ENCODE data around the gene TIGD3. TPM values are rescaled to one million over a fixed set of nuclear protein-coding genes. Genes with fewer than 3 reads are reported as not detected.

The TIGD3 gene
- total and polyA plus RNA-seq, 9 donors: 0.11 to 0.72 (median 0.33) TPM; not detected in 2

- Histone ChIP-seq H3K4me3 (no peak overlapping the region), H3K27ac (no peak overlapping the region), H3K36me3 (no peaks in the 10 kb centered on the region), H3K27me3 (no peaks in the 10 kb centered on the region), H3K4me1 (ENCODE audit: insufficient read depth) (peaks cover 8% of the 10 kb centered on the region), H3K9me3 (no peaks in the 10 kb centered on the region)
- intact Hi-C loops (cut with DNase I): no loop called here
- DNase-seq: no peak
- 82 to 87% (median 83%) methylated on average over 7 of the region's 7 CpGs for WGBS, 3 donors
- no peak for TF ChIP-seq EP300 (IDR thresholded peaks at IDR 0.05)
- TF ChIP-seq, protein P1, sequence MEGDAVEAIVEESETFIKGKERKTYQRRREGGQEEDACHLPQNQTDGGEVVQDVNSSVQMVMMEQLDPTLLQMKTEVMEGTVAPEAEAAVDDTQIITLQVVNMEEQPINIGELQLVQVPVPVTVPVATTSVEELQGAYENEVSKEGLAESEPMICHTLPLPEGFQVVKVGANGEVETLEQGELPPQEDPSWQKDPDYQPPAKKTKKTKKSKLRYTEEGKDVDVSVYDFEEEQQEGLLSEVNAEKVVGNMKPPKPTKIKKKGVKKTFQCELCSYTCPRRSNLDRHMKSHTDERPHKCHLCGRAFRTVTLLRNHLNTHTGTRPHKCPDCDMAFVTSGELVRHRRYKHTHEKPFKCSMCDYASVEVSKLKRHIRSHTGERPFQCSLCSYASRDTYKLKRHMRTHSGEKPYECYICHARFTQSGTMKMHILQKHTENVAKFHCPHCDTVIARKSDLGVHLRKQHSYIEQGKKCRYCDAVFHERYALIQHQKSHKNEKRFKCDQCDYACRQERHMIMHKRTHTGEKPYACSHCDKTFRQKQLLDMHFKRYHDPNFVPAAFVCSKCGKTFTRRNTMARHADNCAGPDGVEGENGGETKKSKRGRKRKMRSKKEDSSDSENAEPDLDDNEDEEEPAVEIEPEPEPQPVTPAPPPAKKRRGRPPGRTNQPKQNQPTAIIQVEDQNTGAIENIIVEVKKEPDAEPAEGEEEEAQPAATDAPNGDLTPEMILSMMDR (IDR thresholded peaks at IDR 0.05): no peak
- no peak for TF ChIP-seq POLR2A (IDR thresholded peaks at IDR 0.05)
These were observed 15.9 kb upstream of the TIGD3 start for GRCh38 chr11:65338676-65339075.

DNA sequence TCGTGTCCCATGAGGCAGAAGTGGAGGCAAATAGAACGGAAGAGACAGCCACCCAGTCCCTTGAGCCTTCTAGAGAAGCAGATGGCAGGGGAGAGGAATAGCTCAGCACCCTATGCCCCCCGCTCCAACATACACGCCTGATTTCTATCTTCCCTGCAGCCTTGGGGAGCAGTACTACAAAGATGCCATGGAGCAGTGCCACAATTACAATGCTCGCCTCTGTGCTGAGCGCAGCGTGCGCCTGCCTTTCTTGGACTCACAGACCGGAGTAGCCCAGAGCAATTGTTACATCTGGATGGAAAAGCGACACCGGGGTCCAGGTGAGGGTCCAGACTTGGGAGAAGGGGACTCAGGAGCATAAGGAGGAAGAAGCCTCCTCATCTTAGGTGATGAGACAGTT is 14.3 kb upstream of the TIGD3 start:
- Histone ChIP-seq H3K4me3 (no peak overlapping the region), H3K36me3 (no peaks in the 10 kb centered on the region), H3K27ac (no peak overlapping the region), H3K4me1 (ENCODE audit: insufficient read depth) (peaks cover 4% of the 10 kb centered on the region), H3K9me3 (no peaks in the 10 kb centered on the region), H3K27me3 (no peaks in the 10 kb centered on the region)
- intact Hi-C loops (cut with DNase I): no loop called here
- DNase-seq: no peak
- 88 to 91% (median 91%) methylated on average over 11 of the region's 11 CpGs for WGBS, 3 donors
- no peak for TF ChIP-seq POLR2A (IDR thresholded peaks at IDR 0.05)
- no peak for TF ChIP-seq EP300 (IDR thresholded peaks at IDR 0.05)
- TF ChIP-seq, protein P1 (IDR thresholded peaks at IDR 0.05): no peak

DNA sequence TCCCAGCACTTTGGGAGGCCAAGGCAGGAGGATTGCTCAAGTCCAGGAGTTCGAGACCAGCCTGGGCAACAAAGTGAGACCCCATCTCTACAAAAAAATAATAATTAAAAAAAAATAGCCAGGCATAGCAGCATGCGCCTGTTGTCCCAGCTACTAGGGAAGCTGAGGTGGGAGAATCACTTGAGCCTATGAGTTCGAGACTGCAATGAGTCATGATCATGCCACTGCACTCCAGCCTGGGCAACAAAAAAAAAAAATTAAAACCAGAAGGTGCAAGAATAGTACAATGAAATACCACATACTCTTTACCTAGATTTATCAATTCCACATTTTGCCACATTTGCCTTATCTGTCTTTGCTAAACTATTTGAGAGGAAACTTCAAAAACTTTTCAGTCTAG is 12.7 kb upstream of the TIGD3 start:
- 90 to 93% (median 91%) methylated on average over 3 of the region's 3 CpGs for WGBS, 3 donors
- Histone ChIP-seq H3K9me3 (no peaks in the 10 kb centered on the region), H3K4me1 (ENCODE audit: insufficient read depth) (peaks cover 2% of the 10 kb centered on the region), H3K36me3 (no peaks in the 10 kb centered on the region), H3K4me3 (no peak overlapping the region), H3K27ac (no peak overlapping the region), H3K27me3 (no peaks in the 10 kb centered on the region)
- TF ChIP-seq, protein P1 (IDR thresholded peaks at IDR 0.05): no peak
- TF ChIP-seq EP300 (IDR thresholded peaks at IDR 0.05) (no peak), POLR2A (IDR thresholded peaks at IDR 0.05) (no peak)
- DNase-seq: no peak
- intact Hi-C loops (cut with DNase I): no loop called here

- TF ChIP-seq POLR2A (IDR thresholded peaks at IDR 0.05) (no peak), EP300 (IDR thresholded peaks at IDR 0.05) (no peak)
- TF ChIP-seq, protein P1 (IDR thresholded peaks at IDR 0.05): no peak
- Histone ChIP-seq H3K27ac (no peak overlapping the region), H3K4me1 (ENCODE audit: insufficient read depth) (peaks cover 15% of the 10 kb centered on the region), H3K9me3 (no peaks in the 10 kb centered on the region), H3K36me3 (no peaks in the 10 kb centered on the region), H3K4me3 (no peak overlapping the region), H3K27me3 (no peaks in the 10 kb centered on the region)
- WGBS, 3 donors: 92% methylated on average over 2 of the region's 2 CpGs
- no peak for DNase-seq
- intact Hi-C loops (cut with DNase I): no loop called here
These were observed 3.0 kb upstream of the TIGD3 start for GRCh38 chr11:65351511-65351910.
